ENCODE results near the gene SMIM5.
A peak's percentile ranks its signal among the peaks of the same experiment; 100 is the strongest.

Gene SMIM5

DNA sequence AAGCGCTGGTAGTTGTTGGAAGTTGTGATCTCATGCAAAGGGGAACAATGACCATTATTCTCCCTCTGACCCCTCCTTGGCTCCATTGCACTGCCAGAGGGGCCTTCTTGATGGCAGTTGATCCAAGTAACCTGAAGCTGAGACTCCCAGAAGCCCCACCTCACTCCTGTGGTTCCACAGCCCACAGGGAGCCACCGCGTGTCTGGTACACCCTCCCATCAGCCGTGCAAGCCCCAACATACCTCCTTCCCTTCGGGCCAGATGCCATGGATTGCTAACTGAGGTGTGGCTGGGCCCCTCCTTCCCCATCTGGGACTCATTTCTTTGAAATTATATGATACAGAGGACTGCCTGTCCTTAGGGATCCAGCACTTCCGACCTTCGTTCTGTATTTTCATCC, 51.7 kb downstream of the SMIM5 start:
- peak; percentile 97 for DNase-seq (ENCODE audit: low read depth)
- TF ChIP-seq, protein P1, sequence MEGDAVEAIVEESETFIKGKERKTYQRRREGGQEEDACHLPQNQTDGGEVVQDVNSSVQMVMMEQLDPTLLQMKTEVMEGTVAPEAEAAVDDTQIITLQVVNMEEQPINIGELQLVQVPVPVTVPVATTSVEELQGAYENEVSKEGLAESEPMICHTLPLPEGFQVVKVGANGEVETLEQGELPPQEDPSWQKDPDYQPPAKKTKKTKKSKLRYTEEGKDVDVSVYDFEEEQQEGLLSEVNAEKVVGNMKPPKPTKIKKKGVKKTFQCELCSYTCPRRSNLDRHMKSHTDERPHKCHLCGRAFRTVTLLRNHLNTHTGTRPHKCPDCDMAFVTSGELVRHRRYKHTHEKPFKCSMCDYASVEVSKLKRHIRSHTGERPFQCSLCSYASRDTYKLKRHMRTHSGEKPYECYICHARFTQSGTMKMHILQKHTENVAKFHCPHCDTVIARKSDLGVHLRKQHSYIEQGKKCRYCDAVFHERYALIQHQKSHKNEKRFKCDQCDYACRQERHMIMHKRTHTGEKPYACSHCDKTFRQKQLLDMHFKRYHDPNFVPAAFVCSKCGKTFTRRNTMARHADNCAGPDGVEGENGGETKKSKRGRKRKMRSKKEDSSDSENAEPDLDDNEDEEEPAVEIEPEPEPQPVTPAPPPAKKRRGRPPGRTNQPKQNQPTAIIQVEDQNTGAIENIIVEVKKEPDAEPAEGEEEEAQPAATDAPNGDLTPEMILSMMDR (IDR thresholded peaks at IDR 0.05; ENCODE audit: insufficient read depth, low read depth, low read length, missing control alignments), result no peak
- H3K4me3 ChIP-seq (ENCODE audit: low read length), result peak overlapping the region; percentile 35

DNA sequence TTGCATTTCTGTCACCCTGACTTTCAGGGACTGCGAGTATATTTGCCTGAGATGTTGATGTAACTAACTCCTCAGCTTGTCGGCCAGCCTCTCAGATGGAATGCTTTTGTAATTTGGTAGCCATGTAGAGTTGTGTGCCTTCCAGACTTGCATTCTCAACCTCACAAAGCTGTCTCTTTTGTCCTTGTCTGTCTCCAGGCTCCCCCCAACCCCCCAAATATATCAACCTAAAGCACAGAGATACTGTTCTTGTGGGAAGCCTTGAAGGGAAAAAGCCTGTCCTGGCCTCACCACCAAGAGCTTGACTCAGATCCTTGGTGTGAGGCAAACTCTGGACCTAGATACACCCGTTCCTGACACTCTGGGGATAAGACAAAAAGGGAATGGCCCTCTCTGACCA, 52.3 kb downstream of the SMIM5 start:
- peak; percentile 66 for DNase-seq (ENCODE audit: low read depth)
- TF ChIP-seq, protein P1 (IDR thresholded peaks at IDR 0.05; ENCODE audit: insufficient read depth, low read depth, low read length, missing control alignments), result no peak
- H3K4me3 ChIP-seq (ENCODE audit: low read length), result peak overlapping the region; percentile 35

DNA sequence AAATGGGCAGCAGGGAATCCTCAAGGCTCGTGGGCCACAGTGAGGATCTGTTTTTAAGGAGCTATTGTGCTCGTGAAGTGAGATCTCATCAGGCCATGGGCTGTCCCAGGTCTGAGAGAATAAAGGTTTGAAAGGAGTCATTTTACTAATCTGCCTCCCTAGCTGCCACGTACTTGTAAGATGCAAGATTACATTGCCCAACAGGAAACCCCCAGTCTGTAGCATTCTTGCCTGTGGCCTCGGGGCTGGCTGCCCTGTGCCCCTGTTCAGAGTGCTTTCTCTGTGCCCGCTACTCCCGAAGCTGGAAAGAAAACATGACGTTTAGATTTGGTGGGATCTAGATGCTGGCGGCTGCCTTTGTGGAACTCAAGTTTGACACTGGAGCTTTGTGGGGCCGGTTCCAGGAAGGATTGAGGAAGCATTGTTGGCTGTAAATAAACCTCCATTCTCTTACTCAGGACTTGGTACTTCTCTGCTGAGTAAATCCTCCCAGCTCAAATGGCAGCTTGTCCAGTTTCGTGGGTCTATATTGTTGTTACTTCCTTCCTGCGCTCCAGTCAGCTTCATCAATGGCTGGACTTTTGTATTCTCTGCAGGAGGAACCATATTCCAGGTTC, 55.1 kb downstream of the SMIM5 start:
- H3K4me3 ChIP-seq (ENCODE audit: low read length), result no peak overlapping the region
- DNase-seq (ENCODE audit: low read depth), result peak; percentile 87
- TF ChIP-seq, protein P1 (IDR thresholded peaks at IDR 0.05; ENCODE audit: insufficient read depth, low read depth, low read length, missing control alignments), result no peak

DNA sequence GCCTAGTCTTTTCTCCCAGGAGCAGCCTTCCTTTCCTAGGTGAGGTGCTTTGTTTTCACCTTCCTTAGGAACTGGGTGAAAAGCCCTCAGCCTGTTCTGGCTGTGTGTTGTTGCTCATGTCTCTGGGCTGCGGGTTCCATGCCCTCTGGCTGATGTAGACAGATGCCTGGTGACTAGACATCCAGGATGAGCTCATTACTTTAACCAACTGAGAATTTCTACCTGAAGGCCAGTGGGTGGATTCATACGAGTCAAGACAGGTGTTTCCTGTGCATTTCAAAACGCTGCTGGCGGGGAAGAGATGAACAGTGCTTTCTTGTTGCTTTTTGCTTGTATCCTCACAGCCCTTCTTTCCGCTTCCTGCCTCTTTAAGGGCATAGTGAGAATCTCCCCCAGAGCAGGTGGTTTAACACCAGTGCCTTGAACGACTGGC, 56.2 kb downstream of the SMIM5 start:
- TF ChIP-seq, protein P1 (IDR thresholded peaks at IDR 0.05; ENCODE audit: insufficient read depth, low read depth, low read length, missing control alignments), result no peak
- peak; percentile 99 for DNase-seq (ENCODE audit: low read depth)
- H3K4me3 ChIP-seq (ENCODE audit: low read length), result no peak overlapping the region
